Testis (tissue), 3 donors: ENCODE data around the gene TMEM198. TPM values are rescaled to one million over a fixed set of nuclear protein-coding genes. Genes with fewer than 3 reads are reported as not detected.

ENCODE experiments used
- DNase-seq: peaks from one replicate; pipeline ENCODE4 v3.0.0-alpha.2; 2019
- H3K27ac ChIP-seq, 2 donors: fragments of 200-600 bp; sonication (generic); one replicate each; pipeline ENCODE4 v1.5.1; 2019
- H3K27me3 ChIP-seq: fragments of 200-600 bp; sonication (generic); one replicate; pipeline ENCODE4 v1.5.1; 2019
- H3K36me3 ChIP-seq: fragments of 200-600 bp; sonication (generic); one replicate; pipeline ENCODE4 v1.5.1; 2017; ENCODE audit warnings: low read depth; ENCODE audit errors: missing control alignments
- H3K4me1 ChIP-seq: fragments of 200-600 bp; sonication (generic); one replicate; pipeline ENCODE4 v1.5.1; 2019
- H3K4me3 ChIP-seq, 2 donors: fragments of 200-600 bp; sonication (generic); one replicate each; pipeline ENCODE4 v1.5.1; 2017 to 2019
- H3K9me3 ChIP-seq: fragments of 200-600 bp; sonication (generic); one replicate; pipeline ENCODE4 v1.5.1; 2017
- POLR2A ChIP-seq: fragments of 450-650 bp; IDR thresholded peaks from one replicate; pipeline ENCODE4 v1.6.1; 2017; ENCODE audit warnings: antibody characterized with exemption, mild to moderate bottlenecking, moderate library complexity
- WGBS, 2 donors: methylation state at CpG; one replicate each; pipeline ENCODE4 v1.1.5; 2018; 5-methylcytosine and 5-hydroxymethylcytosine counted together
- intact Hi-C: fragments of 100-400 bp; cut with DNase I; formaldehyde crosslinking; loops from one replicate; pipeline ENCODE4 v1.15.1; 2023; ENCODE audit warnings: low total_unique reads
- polyA plus RNA-seq: library from polyadenylated mRNA; stranded (reverse); fragments of 350-450 nt; fragmentation: Illumina TruSeq; extraction: RNeasy Lipid Tissue Mini Kit (QIAGEN cat#74804); gene quantifications from one replicate; pipeline ENCODE4 v1.2.3, GENCODE V29; 2014; ENCODE audit warnings: low read depth, low replicate concordance; ENCODE audit not compliant: insufficient read depth
- total RNA-seq, 2 donors: library from RNA; depleted of rRNA; stranded (reverse); fragments of >200 nt; gene quantifications; one replicate each; pipeline ENCODE4 v1.2.3, GENCODE V29; 2016
- TF ChIP-seq, protein P1 (sequence below), 3 experiments: fragments of 450-650 bp in 2 of 3; fragments of 200-600 bp in 1 of 3; sonication (generic) in 1 of 3; IDR thresholded peaks; one replicate each; pipeline ENCODE4 v1.5.1; 2016 to 2019; ENCODE audit warnings: antibody characterized with exemption in 3 of 3, mild to moderate bottlenecking in 2 of 3, moderate library complexity in 1 of 3

The TMEM198 gene
- total and polyA plus RNA-seq, 3 donors from 2014 or later, result 7.3 to 11.8 (median 11.3) TPM

DNA sequence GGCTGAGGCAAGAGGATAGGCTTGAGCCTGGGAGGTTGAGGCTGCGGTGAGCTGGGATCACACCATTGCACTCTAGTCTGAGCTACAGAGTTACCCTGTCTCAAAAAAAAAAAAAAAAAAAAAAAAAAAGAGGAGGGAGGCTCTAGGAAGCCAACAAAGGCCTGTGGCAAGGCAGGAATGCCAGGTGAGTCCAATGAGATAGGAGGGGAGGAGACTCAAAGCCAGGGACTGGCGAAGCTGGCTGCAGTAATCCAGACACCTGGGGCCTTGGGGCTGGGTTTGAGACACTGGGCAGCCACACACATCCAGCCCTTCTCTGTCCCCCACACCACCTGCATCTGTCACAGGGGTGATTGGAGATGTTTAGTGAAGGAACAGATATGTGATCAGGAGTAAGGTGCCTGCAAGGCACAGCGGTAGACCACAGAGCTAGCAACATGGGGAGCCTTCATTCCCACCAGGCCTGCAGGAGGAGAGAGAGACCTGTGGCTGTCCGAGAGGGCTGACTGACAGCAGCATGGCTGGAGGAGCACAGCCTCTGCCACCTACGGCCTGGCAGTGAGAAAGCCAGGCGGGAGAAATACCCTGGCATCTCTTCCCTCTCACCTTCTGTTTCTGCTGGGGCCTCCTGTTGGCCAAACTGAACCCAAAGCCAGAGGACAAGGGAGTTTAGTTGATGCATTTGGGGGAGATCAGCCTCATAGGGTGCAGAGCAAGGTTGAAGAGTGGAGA is 9.7 kb upstream of the TMEM198 start:
- no peaks in the 10 kb centered on the region for H3K27me3 ChIP-seq
- intact Hi-C loops, result loop anchor here (5.0 kb wide), 1 partner anchor 132 kb away; no protein-coding TSS in a partner anchor
- H3K4me1 ChIP-seq, result peaks cover 16% of the 10 kb centered on the region
- TF ChIP-seq, protein P1, sequence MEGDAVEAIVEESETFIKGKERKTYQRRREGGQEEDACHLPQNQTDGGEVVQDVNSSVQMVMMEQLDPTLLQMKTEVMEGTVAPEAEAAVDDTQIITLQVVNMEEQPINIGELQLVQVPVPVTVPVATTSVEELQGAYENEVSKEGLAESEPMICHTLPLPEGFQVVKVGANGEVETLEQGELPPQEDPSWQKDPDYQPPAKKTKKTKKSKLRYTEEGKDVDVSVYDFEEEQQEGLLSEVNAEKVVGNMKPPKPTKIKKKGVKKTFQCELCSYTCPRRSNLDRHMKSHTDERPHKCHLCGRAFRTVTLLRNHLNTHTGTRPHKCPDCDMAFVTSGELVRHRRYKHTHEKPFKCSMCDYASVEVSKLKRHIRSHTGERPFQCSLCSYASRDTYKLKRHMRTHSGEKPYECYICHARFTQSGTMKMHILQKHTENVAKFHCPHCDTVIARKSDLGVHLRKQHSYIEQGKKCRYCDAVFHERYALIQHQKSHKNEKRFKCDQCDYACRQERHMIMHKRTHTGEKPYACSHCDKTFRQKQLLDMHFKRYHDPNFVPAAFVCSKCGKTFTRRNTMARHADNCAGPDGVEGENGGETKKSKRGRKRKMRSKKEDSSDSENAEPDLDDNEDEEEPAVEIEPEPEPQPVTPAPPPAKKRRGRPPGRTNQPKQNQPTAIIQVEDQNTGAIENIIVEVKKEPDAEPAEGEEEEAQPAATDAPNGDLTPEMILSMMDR (IDR thresholded peaks at IDR 0.05), result no peak
- no peak for TF ChIP-seq POLR2A
- H3K36me3 ChIP-seq, result no peaks in the 10 kb centered on the region
- H3K4me3 ChIP-seq, result no peak overlapping the region
- 86 to 92% methylated on average over 6 of the region's 6 CpGs for WGBS, 2 donors
- H3K27ac ChIP-seq, result no peak overlapping the region
- no peak for DNase-seq
- no peaks in the 10 kb centered on the region for H3K9me3 ChIP-seq

DNA sequence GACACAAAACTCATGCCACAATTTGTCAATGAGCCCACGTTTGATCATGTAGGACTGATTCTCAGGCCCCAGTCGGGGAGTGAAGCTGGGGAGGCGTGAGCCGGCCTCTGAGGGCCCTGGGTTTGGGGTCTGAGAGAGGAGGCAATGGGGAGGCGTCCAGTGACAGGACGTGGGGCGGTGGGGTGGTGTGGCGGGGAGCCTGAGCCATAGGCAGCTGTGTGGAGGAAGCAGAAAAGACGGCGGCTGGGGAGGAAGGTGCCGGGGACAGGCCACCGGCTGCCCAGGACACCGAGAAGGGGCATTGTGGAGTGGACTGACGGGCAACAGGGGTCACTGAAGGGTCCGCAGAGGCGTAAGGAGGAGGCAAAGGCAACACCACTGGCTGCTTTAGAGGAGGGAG is 7.4 kb upstream of the TMEM198 start:
- H3K4me1 ChIP-seq, result peaks cover 12% of the 10 kb centered on the region
- DNase-seq, result no peak
- H3K9me3 ChIP-seq, result no peaks in the 10 kb centered on the region
- intact Hi-C loops, result no loop called here
- WGBS, 2 donors, result 87% methylated on average over 16 of the region's 16 CpGs
- H3K36me3 ChIP-seq, result no peaks in the 10 kb centered on the region
- no peak overlapping the region for H3K27ac ChIP-seq
- H3K27me3 ChIP-seq, result no peaks in the 10 kb centered on the region
- TF ChIP-seq, protein P1 (IDR thresholded peaks at IDR 0.05), result no peak
- TF ChIP-seq POLR2A, result no peak
- H3K4me3 ChIP-seq, result no peak overlapping the region

GRCh38 chr2:219536967-219537366 is 6.9 kb upstream of the TMEM198 start:
- Histone ChIP-seq H3K9me3 (no peaks in the 10 kb centered on the region), H3K4me3 (no peak overlapping the region), H3K27ac (no peak overlapping the region), H3K27me3 (no peaks in the 10 kb centered on the region), H3K4me1 (peaks cover 16% of the 10 kb centered on the region), H3K36me3 (no peaks in the 10 kb centered on the region)
- intact Hi-C loops, result no loop called here
- WGBS, 2 donors, result 40 to 58% methylated on average over 1 to 9 of the region's 9 CpGs
- TF ChIP-seq, protein P1 (IDR thresholded peaks at IDR 0.05), result no peak
- no peak for TF ChIP-seq POLR2A
- no peak for DNase-seq

- Histone ChIP-seq H3K27me3 (no peaks in the 10 kb centered on the region), H3K36me3 (no peaks in the 10 kb centered on the region), H3K4me1 (peaks cover 25% of the 10 kb centered on the region), H3K4me3 (no peak overlapping the region), H3K27ac (no peak overlapping the region), H3K9me3 (no peaks in the 10 kb centered on the region)
- 49 to 53% methylated on average over 13 to 15 of the region's 15 CpGs for WGBS, 2 donors
- DNase-seq, result peak; percentile 54
- intact Hi-C loops, result no loop called here
- TF ChIP-seq, protein P1 (IDR thresholded peaks at IDR 0.05), result no peak
- no peak for TF ChIP-seq POLR2A
Observed at GRCh38 chr2:219537657-219538488, 6.0 kb upstream of the TMEM198 start.
